CD14-positive monocyte (primary cell): Measurements from ENCODE around the gene BOLA1. TPM values are rescaled to one million over a fixed set of nuclear protein-coding genes. Genes with fewer than 3 reads are reported as not detected.

ENCODE experiments used
- DNase-seq, 3 donors: peaks; one replicate each; pipeline ENCODE4 v3.0.0-alpha.2; 2011 to 2022
- H2AFZ ChIP-seq: 2 replicates; pipeline ENCODE4 v1.6.0; 2012; ENCODE audit warnings: mild to moderate bottlenecking, low read depth, low read length, inconsistent platforms; ENCODE audit not compliant: insufficient read depth, poor library complexity, severe bottlenecking
- H3K27ac ChIP-seq, 2 donors: 1 replicate in 1 of 2; 2 replicates in 1 of 2; pipeline ENCODE4 v1.5.1; 2012 to 2013; ENCODE audit warnings: low read length in 2 of 2, control low read depth in 1 of 2, inconsistent platforms in 1 of 2, low read depth in 1 of 2, mild to moderate bottlenecking in 1 of 2
- H3K27me3 ChIP-seq, 2 donors: one replicate each; pipeline versions ENCODE4 v1.6.0 to v1.6.1; 2011 to 2013; ENCODE audit warnings: low read length in 2 of 2; ENCODE audit not compliant: control insufficient read depth in 2 of 2, insufficient read depth in 2 of 2
- H3K36me3 ChIP-seq, 2 donors: replicated peaks in 1 of 2; 1 replicate in 1 of 2; 2 replicates in 1 of 2; pipeline versions ENCODE4 v1.5.1 to v1.6.1; 2012 to 2013; ENCODE audit warnings: low read length in 2 of 2, control low read depth in 1 of 2, inconsistent platforms in 1 of 2, mild to moderate bottlenecking in 1 of 2; ENCODE audit not compliant: insufficient read depth in 2 of 2, control insufficient read depth in 1 of 2
- H3K4me1 ChIP-seq, 2 donors: 1 replicate in 1 of 2; 2 replicates in 1 of 2; pipeline versions ENCODE4 v1.5.1 to v1.6.1; 2012 to 2013; ENCODE audit warnings: low read length in 2 of 2, control low read depth in 1 of 2, inconsistent platforms in 1 of 2, mild to moderate bottlenecking in 1 of 2, moderate library complexity in 1 of 2; ENCODE audit not compliant: insufficient read depth in 2 of 2, control insufficient read depth in 1 of 2
- H3K4me2 ChIP-seq: replicated peaks from 2 replicates; pipeline ENCODE3; 2012; ENCODE audit warnings: low read length, moderate library complexity, mild to moderate bottlenecking; ENCODE audit not compliant: poor library complexity, severe bottlenecking; ENCODE audit errors: extremely low read depth
- H3K4me3 ChIP-seq, 3 experiments: fragments of 200-600 bp in 1 of 3; sonication (generic) in 1 of 3; replicated peaks in 1 of 3; 1 replicate in 2 of 3; 2 replicates in 1 of 3; pipeline ENCODE4 v1.5.1; 2011 to 2013; ENCODE audit warnings: low read length in 3 of 3, mild to moderate bottlenecking in 3 of 3, control low read depth in 2 of 3, low read depth in 2 of 3, inconsistent platforms in 1 of 3, moderate library complexity in 1 of 3
- H3K79me2 ChIP-seq: 2 replicates; pipeline ENCODE4 v1.6.0; 2012; ENCODE audit warnings: mild to moderate bottlenecking, control low read depth, inconsistent platforms, low read length, moderate library complexity; ENCODE audit not compliant: insufficient read depth
- H3K9ac ChIP-seq: 2 replicates; pipeline ENCODE4 v1.6.0; 2017; ENCODE audit warnings: low read length, mild to moderate bottlenecking; ENCODE audit not compliant: insufficient read depth, poor library complexity, severe bottlenecking
- H3K9me3 ChIP-seq, 2 donors: replicated peaks in 1 of 2; 1 replicate in 1 of 2; 2 replicates in 1 of 2; pipeline versions ENCODE4 v1.5.1 to v1.6.1; 2012 to 2013; ENCODE audit warnings: low read length in 2 of 2, control low read depth in 1 of 2; ENCODE audit not compliant: control insufficient read depth in 1 of 2, insufficient read depth in 1 of 2
- H4K20me1 ChIP-seq: 2 replicates; pipeline ENCODE4 v1.6.0; 2012; ENCODE audit warnings: mild to moderate bottlenecking, low read length, control low read depth, moderate library complexity; ENCODE audit not compliant: insufficient read depth
- H3K27ac Mint-ChIP-seq, 7 donors: one replicate each; pipeline ENCODE4 v1.8.0; 2020; ENCODE audit warnings: mild to moderate bottlenecking in 7 of 7, mixed read lengths in 7 of 7, moderate library complexity in 6 of 7, inconsistent platforms in 2 of 7
- H3K27me3 Mint-ChIP-seq, 3 donors: one replicate each; pipeline ENCODE4 v1.8.0; 2021 to 2022; ENCODE audit warnings: low read depth in 3 of 3, mild to moderate bottlenecking in 3 of 3, mixed read lengths in 3 of 3, moderate library complexity in 3 of 3, inconsistent platforms in 1 of 3
- H3K36me3 Mint-ChIP-seq, 2 donors: one replicate each; pipeline ENCODE4 v1.8.0; 2020; ENCODE audit warnings: mixed read lengths in 2 of 2, inconsistent platforms in 1 of 2, mild to moderate bottlenecking in 1 of 2
- H3K4me1 Mint-ChIP-seq: one replicate; pipeline ENCODE4 v1.8.0; 2020; ENCODE audit warnings: mild to moderate bottlenecking, mixed read lengths
- H3K4me3 Mint-ChIP-seq, 2 donors: one replicate each; pipeline ENCODE4 v1.8.0; 2020; ENCODE audit warnings: mild to moderate bottlenecking in 2 of 2, mixed read lengths in 2 of 2, moderate library complexity in 1 of 2
- H3K9me3 Mint-ChIP-seq, 7 donors: one replicate each; pipeline ENCODE4 v1.8.0; 2020 to 2022; ENCODE audit warnings: mixed read lengths in 7 of 7, mild to moderate bottlenecking in 6 of 7, moderate library complexity in 6 of 7, inconsistent platforms in 2 of 7
- CTCF ChIP-seq: fragments of 200-600 bp; IDR thresholded peaks from one replicate; pipeline ENCODE4 v1.8.0; 2022; ENCODE audit warnings: antibody characterized with exemption, mild to moderate bottlenecking
- WGBS: methylation state at CpG from one replicate; pipeline ENCODE4 v1.1.5; 2013; ENCODE audit warnings: missing lambda C conversion rate; ENCODE audit not compliant: insufficient coverage; 5-methylcytosine and 5-hydroxymethylcytosine counted together
- intact Hi-C, 2 donors: fragments of 100-400 bp; cut with micrococcal nuclease; formaldehyde crosslinking; loops; one replicate each; pipeline versions ENCODE4 v1.15.0 to v1.15.1; 2023
- polyA plus RNA-seq, 3 donors: library from polyadenylated mRNA; depleted of rRNA in 1 of 3; unstranded in 2 of 3; stranded (reverse) in 1 of 3; fragments of 300-500 nt in 2 of 3; fragments of >200 nt in 1 of 3; fragmentation: Illumina TruSeq in 2 of 3; gene quantifications; 1 replicate in 2 of 3; 2 replicates in 1 of 3; pipeline ENCODE4 v1.2.3, GENCODE V29; 2012 to 2021

Gene BOLA1
- polyA plus RNA-seq, 3 donors, result 5.1 to 17.8 (median 17.6) TPM

DNA sequence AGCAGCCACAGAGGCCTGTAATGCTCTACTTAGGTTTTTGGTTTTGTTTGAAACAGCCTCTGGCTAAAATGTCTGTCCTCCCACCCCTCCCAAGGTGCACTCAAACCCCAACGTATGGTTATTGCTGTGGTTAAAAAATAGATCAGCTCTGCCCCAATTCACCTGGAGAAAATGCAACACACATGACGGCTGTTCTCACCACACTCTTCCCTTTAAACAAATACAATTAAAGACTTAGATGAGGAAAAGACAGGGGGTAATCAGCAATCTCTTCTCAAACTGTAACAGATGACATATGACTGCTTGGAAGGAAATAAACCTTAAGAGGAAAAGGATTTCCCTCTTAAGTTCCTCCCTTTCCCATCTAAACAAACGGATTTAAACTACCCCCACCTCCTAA is 43.5 kb downstream of the BOLA1 start:
- no peaks in the 10 kb centered on the region for H3K36me3 ChIP-seq
- H3K4me2 ChIP-seq, result no peak overlapping the region
- Mint-ChIP-seq H3K27me3 (peaks cover 9 to 26% (median 10%) of the 10 kb centered on the region in 3 donors), H3K9me3 (peaks cover 0 to 2% (median 0%) of the 10 kb centered on the region in 7 donors), H3K27ac (no peak overlapping the region), H3K4me1 (peaks cover 16% of the 10 kb centered on the region), H3K4me3 (no peak overlapping the region), H3K36me3 (peaks cover 0 to 3% of the 10 kb centered on the region in 2 donors)
- no peaks in the 10 kb centered on the region for H3K9me3 ChIP-seq
- peaks cover 0 to 7% of the 10 kb centered on the region in 2 donors for H3K27me3 ChIP-seq
- no peak for TF ChIP-seq CTCF
- DNase-seq, result no peak
- no peak overlapping the region for H3K9ac ChIP-seq
- H3K4me3 ChIP-seq, result no peak overlapping the region
- WGBS, result 33% methylated on average over 1 of the region's 3 CpGs
- no peaks in the 10 kb centered on the region for H4K20me1 ChIP-seq
- H3K79me2 ChIP-seq, result no peaks in the 10 kb centered on the region
- no peak overlapping the region for H3K27ac ChIP-seq
- no peak overlapping the region for H2AFZ ChIP-seq
- intact Hi-C loops, result no loop called here
- H3K4me1 ChIP-seq, result peaks cover 20 to 22% of the 10 kb centered on the region in 2 donors

DNA sequence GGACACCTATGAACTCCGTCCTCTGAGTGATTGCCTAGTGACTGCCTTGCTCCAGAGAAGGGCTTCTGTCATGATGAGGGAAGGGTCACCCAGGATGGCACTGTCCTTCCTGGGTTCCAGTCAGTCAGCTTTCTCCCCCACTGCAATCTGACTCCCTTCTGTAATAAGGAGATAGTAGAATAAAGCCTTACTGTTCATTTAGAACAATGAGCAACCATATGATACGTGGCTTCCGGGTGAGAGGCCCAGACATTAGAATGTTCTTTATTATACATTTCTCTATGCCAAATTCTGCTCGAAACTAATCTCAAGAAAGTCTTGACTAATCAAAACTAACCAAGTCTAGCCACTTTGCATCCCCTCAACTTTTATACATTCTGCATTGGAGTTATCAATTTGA is 45.8 kb downstream of the BOLA1 start:
- no peaks in the 10 kb centered on the region for H3K79me2 ChIP-seq
- no peaks in the 10 kb centered on the region for H4K20me1 ChIP-seq
- no peak overlapping the region for H2AFZ ChIP-seq
- Mint-ChIP-seq H3K27me3 (peaks cover 14 to 36% (median 20%) of the 10 kb centered on the region in 3 donors), H3K27ac (peak overlapping the region in 1 of 7 donors; percentile 35), H3K4me1 (peaks cover 1% of the 10 kb centered on the region), H3K4me3 (no peak overlapping the region), H3K9me3 (peaks cover 0 to 2% (median 0%) of the 10 kb centered on the region in 7 donors), H3K36me3 (no peaks in the 10 kb centered on the region)
- H3K27me3 ChIP-seq, result peaks cover 0 to 7% of the 10 kb centered on the region in 2 donors
- intact Hi-C loops, result no loop called here
- no peak overlapping the region for H3K9ac ChIP-seq
- H3K27ac ChIP-seq, result no peak overlapping the region
- no peak overlapping the region for H3K4me2 ChIP-seq
- WGBS, result 100% methylated on average over 3 of the region's 4 CpGs
- H3K4me1 ChIP-seq, result no peaks in the 10 kb centered on the region
- no peak overlapping the region for H3K4me3 ChIP-seq
- H3K36me3 ChIP-seq, result no peaks in the 10 kb centered on the region
- TF ChIP-seq CTCF, result no peak
- H3K9me3 ChIP-seq, result no peaks in the 10 kb centered on the region
- DNase-seq, result no peak
